Measurements from ENCODE around the gene CCL25. TPM values are rescaled to one million over a fixed set of nuclear protein-coding genes. Genes with fewer than 3 reads are reported as not detected.

CCL25 gene
- total RNA-seq, 4 donors from 2014 or later: not detected

GRCh38 chr19:8085598-8086408 lies 33.2 kb downstream of the CCL25 start:
- no peak overlapping the region for H3K4me3 ChIP-seq
- H3K27ac ChIP-seq: no peak overlapping the region
- no peaks in the 10 kb centered on the region for H3K27me3 ChIP-seq
- WGBS, 2 donors (ENCODE audit: low coverage in 1 of 2): 64 to 80% methylated on average over 1 to 20 of the region's 20 CpGs
- intact Hi-C loops (cut with DNase I; ENCODE audit: low total_unique reads) (no loop called here), in situ Hi-C loops (cut with MboI; ENCODE audit: low pct_ligation_motif_present in 1 of 4, low pct_unique_long_range_greater_than_20kb in 1 of 4, low sequenced_read_pairs in 3 of 4) (no loop called here)
- TF ChIP-seq POLR2AphosphoS5 (IDR thresholded peaks at IDR 0.05): no peak
- no peak for TF ChIP-seq POLR2A (IDR thresholded peaks at IDR 0.05)
- no peak for TF ChIP-seq EP300 (IDR thresholded peaks at IDR 0.05; ENCODE audit: low read depth)
- TF ChIP-seq, protein P1, sequence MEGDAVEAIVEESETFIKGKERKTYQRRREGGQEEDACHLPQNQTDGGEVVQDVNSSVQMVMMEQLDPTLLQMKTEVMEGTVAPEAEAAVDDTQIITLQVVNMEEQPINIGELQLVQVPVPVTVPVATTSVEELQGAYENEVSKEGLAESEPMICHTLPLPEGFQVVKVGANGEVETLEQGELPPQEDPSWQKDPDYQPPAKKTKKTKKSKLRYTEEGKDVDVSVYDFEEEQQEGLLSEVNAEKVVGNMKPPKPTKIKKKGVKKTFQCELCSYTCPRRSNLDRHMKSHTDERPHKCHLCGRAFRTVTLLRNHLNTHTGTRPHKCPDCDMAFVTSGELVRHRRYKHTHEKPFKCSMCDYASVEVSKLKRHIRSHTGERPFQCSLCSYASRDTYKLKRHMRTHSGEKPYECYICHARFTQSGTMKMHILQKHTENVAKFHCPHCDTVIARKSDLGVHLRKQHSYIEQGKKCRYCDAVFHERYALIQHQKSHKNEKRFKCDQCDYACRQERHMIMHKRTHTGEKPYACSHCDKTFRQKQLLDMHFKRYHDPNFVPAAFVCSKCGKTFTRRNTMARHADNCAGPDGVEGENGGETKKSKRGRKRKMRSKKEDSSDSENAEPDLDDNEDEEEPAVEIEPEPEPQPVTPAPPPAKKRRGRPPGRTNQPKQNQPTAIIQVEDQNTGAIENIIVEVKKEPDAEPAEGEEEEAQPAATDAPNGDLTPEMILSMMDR (IDR thresholded peaks at IDR 0.05): no peak
- H3K4me1 ChIP-seq: no peaks in the 10 kb centered on the region
- DNase-seq: peak; percentile 17
- no peaks in the 10 kb centered on the region for H3K36me3 ChIP-seq
- H3K9me3 ChIP-seq: no peaks in the 10 kb centered on the region

DNA sequence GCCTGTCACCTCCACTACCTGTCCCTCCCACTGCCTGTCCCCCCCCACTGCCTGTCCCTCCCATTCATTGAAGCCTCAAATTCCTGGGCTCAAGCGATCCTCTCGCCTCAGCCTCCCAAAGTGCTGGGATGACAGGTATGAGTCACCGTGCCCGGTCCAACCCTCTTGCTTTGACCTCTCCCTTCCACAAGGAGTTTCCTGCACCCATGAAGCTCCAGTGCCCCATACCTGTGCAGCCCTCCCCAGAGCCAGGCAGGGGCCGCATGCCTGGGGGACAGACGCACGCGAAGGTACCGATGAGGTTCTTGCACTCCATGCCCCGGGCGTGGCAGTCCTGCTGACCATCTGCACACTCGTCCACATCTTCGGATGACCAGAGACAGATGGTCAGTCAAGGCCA lies 34.3 kb downstream of the CCL25 start:
- no peaks in the 10 kb centered on the region for H3K36me3 ChIP-seq
- WGBS, 2 donors (ENCODE audit: low coverage in 1 of 2): 90% methylated on average over 13 of the region's 13 CpGs; no CpG with 5 or more reads in 1 of the 2 donors
- H3K9me3 ChIP-seq: no peaks in the 10 kb centered on the region
- no peak for TF ChIP-seq EP300 (IDR thresholded peaks at IDR 0.05; ENCODE audit: low read depth)
- TF ChIP-seq, protein P1 (IDR thresholded peaks at IDR 0.05): no peak
- no peak for TF ChIP-seq POLR2A (IDR thresholded peaks at IDR 0.05)
- in situ Hi-C loops (cut with MboI; ENCODE audit: low pct_ligation_motif_present in 1 of 4, low pct_unique_long_range_greater_than_20kb in 1 of 4, low sequenced_read_pairs in 3 of 4): no loop called here
- intact Hi-C loops (cut with DNase I; ENCODE audit: low total_unique reads): no loop called here
- H3K4me3 ChIP-seq: no peak overlapping the region
- no peaks in the 10 kb centered on the region for H3K27me3 ChIP-seq
- no peak overlapping the region for H3K27ac ChIP-seq
- H3K4me1 ChIP-seq: no peaks in the 10 kb centered on the region
- no peak for DNase-seq

DNA sequence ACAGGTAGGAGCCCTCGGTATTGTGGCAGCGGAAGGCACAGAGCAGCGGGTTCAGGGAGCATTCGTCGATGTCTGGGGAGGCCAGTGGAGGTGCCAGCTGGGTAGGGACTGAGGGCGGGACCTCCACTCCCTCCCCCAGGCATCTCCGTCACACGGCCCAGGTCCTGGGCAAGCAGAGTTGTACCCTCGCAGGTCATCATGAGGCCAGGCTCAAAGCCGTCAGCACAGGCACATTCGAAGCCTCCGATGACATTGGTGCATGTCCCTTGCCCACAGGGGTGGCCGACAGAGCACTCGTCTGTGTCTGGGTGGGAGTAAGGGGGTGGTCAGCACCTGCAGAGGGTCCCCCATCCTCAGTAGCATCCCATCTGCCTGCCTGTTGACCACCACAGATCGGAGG lies 35.3 kb downstream of the CCL25 start:
- TF ChIP-seq EP300 (IDR thresholded peaks at IDR 0.05; ENCODE audit: low read depth) (no peak), POLR2AphosphoS5 (IDR thresholded peaks at IDR 0.05) (no peak), POLR2A (IDR thresholded peaks at IDR 0.05) (no peak)
- TF ChIP-seq, protein P1 (IDR thresholded peaks at IDR 0.05): no peak
- no peak for DNase-seq
- H3K36me3 ChIP-seq: no peaks in the 10 kb centered on the region
- H3K4me1 ChIP-seq: no peaks in the 10 kb centered on the region
- 93% methylated on average over 15 of the region's 15 CpGs; no CpG with 5 or more reads in 1 of the 2 donors for WGBS, 2 donors (ENCODE audit: low coverage in 1 of 2)
- H3K4me3 ChIP-seq: no peak overlapping the region
- no peak overlapping the region for H3K27ac ChIP-seq
- in situ Hi-C loops (cut with MboI; ENCODE audit: low pct_ligation_motif_present in 1 of 4, low pct_unique_long_range_greater_than_20kb in 1 of 4, low sequenced_read_pairs in 3 of 4): no loop called here
- H3K9me3 ChIP-seq: no peaks in the 10 kb centered on the region
- intact Hi-C loops (cut with DNase I; ENCODE audit: low total_unique reads): no loop called here
- H3K27me3 ChIP-seq: no peaks in the 10 kb centered on the region

DNA sequence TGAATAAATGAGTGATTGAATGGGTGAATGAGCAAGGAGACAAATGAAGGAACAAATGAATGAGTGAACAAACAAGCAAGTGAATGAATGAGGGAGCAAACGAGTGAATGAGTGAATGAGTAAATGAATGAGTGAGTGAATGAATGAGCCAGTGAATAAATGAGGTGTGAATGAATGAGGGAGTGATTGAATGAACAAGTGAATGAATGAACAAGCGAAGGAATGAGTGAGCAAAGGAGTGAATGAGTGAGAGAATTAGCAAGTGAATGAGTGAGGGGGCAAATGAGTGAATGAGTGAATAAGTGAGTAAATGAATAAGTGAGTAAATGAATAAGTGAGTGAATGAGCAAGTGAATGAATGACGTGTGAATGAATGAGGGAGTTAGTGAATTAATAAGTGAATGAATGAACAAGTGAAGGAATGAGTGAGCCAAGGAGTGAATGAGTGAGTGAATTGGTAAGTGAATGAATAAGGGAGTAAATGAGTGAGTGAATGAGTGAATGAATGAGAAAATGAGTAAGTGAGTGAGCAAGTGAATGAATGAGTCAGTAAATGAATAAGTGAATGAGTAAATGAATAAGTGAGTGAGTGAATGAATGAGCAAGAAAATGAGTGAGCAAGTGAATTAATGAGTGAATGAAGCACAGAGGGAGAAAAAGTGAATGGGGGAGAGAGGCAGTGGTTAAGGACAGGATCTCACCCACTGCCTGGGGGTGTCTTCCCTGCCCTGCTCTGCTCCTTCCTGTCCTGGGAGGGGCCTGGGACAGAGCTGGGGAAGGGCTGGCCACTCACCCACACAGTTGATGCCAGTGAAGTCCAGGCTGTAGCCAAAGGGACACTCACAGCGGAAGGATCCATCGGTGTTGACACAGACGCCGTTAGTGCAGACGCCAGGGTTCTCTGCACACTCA lies 36.4 kb downstream of the CCL25 start:
- intact Hi-C loops (cut with DNase I; ENCODE audit: low total_unique reads): no loop called here
- H3K27ac ChIP-seq: no peak overlapping the region
- no peak for DNase-seq
- no peaks in the 10 kb centered on the region for H3K4me1 ChIP-seq
- no peaks in the 10 kb centered on the region for H3K9me3 ChIP-seq
- no peak for TF ChIP-seq EP300 (IDR thresholded peaks at IDR 0.05; ENCODE audit: low read depth)
- no peak for TF ChIP-seq POLR2AphosphoS5 (IDR thresholded peaks at IDR 0.05)
- TF ChIP-seq POLR2A (IDR thresholded peaks at IDR 0.05): no peak
- TF ChIP-seq, protein P1 (IDR thresholded peaks at IDR 0.05): no peak
- 66 to 79% methylated on average over 3 to 8 of the region's 8 CpGs for WGBS, 2 donors (ENCODE audit: low coverage in 1 of 2)
- no peak overlapping the region for H3K4me3 ChIP-seq
- H3K27me3 ChIP-seq: no peaks in the 10 kb centered on the region
- in situ Hi-C loops (cut with MboI; ENCODE audit: low pct_ligation_motif_present in 1 of 4, low pct_unique_long_range_greater_than_20kb in 1 of 4, low sequenced_read_pairs in 3 of 4): no loop called here
- no peaks in the 10 kb centered on the region for H3K36me3 ChIP-seq

Data from transverse colon (tissue), 4 donors.